ENCODE measurements around the gene CACNA1I.

Gene CACNA1I

DNA sequence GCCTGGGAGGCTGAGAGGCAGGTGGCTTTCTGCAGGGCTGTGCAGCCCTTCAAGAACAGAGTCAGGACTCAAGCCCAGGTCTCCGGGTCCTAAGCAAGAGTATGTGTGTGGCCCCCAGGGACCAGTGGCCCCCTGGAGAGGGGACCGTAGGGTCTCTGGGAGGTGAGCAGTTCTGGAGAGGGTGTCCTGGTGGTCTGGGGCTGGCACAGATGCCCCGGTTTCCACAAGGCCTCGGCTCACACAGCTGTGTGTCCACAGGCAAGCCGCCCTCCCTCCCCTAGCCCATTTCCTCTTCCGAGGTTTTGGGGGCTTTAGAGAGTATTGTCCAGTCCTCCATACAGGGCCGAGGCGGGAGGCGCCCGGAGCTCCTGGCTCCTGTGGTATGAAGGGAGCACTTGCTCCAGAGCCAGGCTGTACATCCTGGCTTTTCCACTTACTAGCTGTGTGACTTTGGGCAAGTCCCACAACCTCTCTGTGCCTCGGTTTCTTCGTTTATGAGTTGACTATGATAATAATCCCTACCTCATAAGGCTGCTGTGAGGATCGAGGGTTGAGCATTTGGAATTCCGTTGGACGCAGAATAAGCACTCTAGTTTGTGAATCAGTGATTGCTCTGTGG is 34.6 kb upstream of the CACNA1I start:
- DNase-seq = no peak

GRCh38 chr22:39536711-39537110 is 33.8 kb upstream of the CACNA1I start:
- DNase-seq = no peak

DNA sequence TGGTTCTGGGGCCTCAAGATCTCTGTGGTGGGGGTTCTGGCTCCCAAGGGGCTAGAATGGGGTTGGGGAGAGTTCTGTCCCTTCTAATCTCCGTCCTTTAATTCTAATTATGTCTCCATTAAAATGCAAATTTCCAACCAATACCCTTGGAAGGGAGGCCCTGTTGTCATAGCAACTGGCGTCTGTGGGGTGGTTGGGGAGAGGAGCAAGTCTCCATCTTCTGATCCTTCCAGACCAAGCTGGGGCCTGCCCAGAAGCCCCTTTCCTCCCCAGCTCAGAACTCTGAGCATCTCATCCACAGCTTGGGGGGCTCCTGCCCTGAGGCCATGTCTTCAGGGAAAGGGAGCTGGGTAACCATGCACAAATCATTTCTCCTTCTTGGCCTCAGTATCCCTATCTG is 32.6 kb upstream of the CACNA1I start:
- no peak for DNase-seq

DNA sequence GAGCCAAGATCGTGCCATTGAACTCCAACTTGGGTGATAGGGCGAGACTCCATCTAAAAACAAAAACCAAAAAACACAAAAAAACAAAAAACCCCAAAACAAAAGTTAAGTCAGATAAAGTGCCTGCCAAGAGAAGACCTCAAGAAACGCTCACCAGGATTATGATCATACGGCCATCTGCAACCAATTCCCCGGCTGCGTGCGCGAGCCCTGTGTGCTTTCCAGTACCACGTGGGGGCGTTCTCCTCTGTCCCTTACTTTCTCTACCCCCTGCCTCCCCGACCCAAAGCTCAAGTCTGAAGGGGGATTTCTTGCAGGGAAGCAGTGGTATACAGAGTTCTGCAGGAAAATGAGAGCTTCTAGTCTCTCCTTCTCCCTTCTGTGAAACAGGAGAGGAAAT is 27.5 kb upstream of the CACNA1I start:
- DNase-seq = no peak

GRCh38 chr22:39545386-39546365 is 24.9 kb upstream of the CACNA1I start:
- no peak for DNase-seq

DNA sequence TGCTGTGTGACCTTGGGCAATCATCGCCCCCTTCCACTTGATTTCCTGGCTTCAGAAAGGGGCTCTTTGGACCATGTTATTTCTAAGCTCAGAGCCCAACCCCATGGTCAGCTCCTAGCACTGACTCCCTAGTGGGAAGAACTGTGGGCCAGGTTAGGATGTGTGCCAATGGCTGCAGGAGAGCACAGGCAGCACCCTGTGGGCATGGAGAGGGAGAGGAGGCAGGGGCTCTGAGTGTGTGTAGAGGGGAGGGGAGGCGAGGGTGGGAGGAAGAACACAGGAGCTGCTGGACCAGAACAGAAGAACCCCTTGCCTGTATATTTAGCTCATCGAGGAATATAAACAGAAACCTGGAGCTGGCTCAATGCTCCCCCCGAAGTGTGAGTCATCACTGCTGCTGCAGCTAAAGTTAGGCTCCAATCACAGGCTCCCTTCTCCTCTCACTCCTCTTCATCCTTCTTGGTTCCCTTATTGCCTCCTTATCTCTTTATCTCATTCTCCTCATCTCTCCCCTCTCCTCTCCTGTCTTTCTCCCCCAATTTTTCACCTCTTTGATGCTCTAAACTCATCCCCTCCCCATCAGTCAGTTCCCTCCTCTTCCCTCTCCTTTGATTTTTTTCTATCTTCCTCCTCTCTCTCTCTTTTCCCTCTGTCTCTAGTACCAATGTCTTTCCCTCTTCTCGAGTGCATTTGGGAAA is 23.5 kb upstream of the CACNA1I start:
- no peak for DNase-seq

- DNase-seq = no peak
Measured at GRCh38 chr22:39547587-39547947, 23.0 kb upstream of the CACNA1I start.

DNA sequence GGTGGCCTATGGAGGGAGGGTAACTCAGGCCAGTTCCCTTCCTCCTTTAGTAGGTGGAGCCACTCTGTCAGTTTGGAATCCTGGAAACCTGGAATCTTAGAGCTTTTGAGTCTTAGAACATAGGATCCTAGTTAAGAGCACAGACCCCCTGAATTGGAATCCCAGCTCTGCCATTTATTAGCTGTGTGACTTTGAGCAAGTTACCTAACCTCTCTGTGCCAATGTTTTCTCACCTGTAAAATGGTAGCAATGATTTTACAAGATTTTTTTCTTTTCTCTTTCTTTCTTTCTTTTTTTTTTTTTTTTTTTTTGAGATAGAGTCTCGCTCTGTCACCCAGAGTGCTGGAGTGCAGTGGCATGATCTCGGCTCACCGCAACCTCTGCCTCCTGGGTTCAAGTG is 17.1 kb upstream of the CACNA1I start:
- no peak for DNase-seq

- DNase-seq = no peak
Measured at GRCh38 chr22:39554151-39554550, 16.4 kb upstream of the CACNA1I start.

GRCh38 chr22:39556970-39557841 is 13.3 kb upstream of the CACNA1I start:
- peak; percentile 17 for DNase-seq

GRCh38 chr22:39558254-39558727 is 12.3 kb upstream of the CACNA1I start:
- no peak for DNase-seq

- no peak for DNase-seq
Measured at GRCh38 chr22:39558950-39559349, 11.6 kb upstream of the CACNA1I start.

DNA sequence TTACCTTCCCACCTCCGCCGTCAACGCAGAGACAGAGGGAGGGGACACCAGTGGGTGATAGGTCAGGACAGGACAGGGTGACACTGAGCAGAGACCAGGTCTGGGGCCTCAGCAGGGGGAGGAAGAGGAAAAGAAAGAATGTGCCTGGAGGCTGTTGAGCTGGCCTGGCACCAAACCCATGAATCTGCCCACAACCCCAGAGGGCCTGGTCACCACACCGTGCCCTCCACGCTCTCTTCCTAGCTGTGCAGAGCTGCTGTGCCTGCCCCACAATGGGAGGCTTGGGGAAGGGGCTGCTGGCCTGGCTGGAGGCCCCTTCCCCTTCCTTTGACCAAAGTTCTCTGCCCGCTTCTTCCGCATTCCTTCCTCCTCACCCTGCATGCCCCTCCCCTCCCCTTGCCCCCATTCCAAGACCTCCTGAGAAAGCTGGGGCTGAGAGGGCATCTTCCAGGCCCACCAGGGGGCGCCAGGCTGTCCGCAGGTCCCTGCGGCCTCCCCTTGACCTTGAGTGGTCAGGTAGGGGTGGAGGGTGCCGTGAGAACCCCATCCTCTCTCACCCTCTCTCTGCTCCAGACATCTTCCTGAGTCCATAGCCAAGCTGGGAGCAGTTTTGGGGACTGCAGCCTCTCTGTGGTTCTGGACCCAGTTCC is 11.0 kb upstream of the CACNA1I start:
- no peak for DNase-seq

DNA sequence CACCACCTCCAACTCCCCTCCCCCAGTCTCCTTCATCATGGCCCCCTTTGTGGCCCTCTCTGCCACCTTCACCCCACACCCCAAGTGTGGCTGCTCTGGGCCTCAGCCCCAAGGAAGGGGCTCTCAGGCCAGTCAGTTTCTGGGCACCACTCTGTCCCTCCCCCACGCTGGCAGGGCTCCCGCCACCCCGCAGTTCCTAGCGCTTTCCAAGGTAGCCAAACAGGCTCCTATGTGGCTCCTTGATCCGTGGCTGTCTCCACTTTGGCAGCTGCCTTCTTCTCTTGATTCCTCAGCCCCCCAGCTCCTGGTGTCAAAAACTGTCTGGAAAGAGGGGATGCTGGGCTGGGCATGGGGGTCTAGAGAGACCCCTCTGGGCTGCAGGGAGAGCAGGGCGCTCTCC is 10.4 kb upstream of the CACNA1I start:
- no peak for DNase-seq

- no peak for DNase-seq
Measured at GRCh38 chr22:39562839-39563489, 7.6 kb upstream of the CACNA1I start.

DNA sequence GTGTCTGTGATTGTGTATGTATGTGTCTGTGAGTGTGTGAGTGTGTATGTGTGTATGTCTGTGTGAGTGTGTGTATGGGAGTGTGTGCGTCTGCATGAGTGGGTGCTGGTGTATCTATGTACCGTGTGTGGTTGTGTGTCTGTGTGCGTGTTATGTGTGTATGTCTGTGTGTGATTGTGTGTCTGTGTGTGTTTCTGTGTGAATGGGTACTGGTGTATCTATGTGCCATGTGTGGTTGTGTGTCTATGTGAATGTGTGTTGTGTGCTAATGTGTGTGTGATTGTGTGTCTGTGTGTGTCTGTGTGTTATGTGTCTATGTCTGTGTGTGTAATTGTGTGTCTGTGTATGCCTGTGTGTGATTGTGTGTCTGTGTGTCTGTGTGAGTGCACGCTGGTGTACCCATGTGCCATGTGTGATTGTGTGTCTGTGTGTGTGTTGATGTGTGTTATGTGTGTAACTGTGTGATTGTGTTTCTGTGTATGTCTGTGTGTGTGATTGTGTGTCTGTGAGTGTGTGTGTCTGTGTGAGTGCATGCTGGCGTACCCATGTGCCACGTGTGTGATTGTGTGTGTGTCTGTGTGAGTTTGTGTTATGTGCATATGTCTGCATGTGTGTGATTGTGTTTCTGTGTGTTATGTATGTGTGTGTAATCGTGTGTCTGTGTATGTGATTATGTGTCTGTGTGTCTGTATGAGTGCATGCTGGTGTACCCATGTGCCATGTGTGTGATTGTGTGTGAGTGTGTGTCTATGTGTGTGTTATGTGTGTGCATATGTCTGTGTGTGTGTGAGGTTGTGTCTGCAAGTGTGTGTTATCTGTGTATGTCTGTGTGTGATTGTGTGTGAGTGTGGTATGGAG is 6.8 kb upstream of the CACNA1I start:
- no peak for DNase-seq

GRCh38 chr22:39565414-39565944 is 5.1 kb upstream of the CACNA1I start:
- DNase-seq = no peak

- no peak for DNase-seq
Measured at GRCh38 chr22:39567135-39567946, 3.2 kb upstream of the CACNA1I start.

- no peak for DNase-seq
Measured at GRCh38 chr22:39568278-39568981, 2.1 kb upstream of the CACNA1I start.
